Neural crest cell (in vitro differentiated cells): ENCODE results near the gene CCL21. TPM values are rescaled to one million over a fixed set of nuclear protein-coding genes. Genes with fewer than 3 reads are reported as not detected.

Experiments used
- DNase-seq: peaks from one replicate; pipeline ENCODE4 v3.0.0; 2021; ENCODE audit warnings: low read depth, mixed read lengths, low spot score
- H3K27ac Mint-ChIP-seq: one replicate; pipeline ENCODE4 v1.8.0; 2021; ENCODE audit warnings: mild to moderate bottlenecking, mixed read lengths; ENCODE audit not compliant: unreplicated experiment
- H3K27me3 Mint-ChIP-seq: 2 replicates; pipeline ENCODE4 v1.8.0; 2021; ENCODE audit warnings: low read depth, mild to moderate bottlenecking, mixed read lengths
- H3K36me3 Mint-ChIP-seq: 2 replicates; pipeline ENCODE4 v1.8.0; 2021; ENCODE audit warnings: low read depth, mild to moderate bottlenecking, mixed read lengths
- H3K4me1 Mint-ChIP-seq: 2 replicates; pipeline ENCODE4 v1.8.0; 2021; ENCODE audit warnings: mixed read lengths
- H3K4me3 Mint-ChIP-seq: one replicate; pipeline ENCODE4 v1.8.0; 2021; ENCODE audit warnings: mild to moderate bottlenecking, mixed read lengths
- H3K9me3 Mint-ChIP-seq: 2 replicates; pipeline ENCODE4 v1.8.0; 2021; ENCODE audit warnings: mixed read lengths
- CTCF ChIP-seq: fragments of 200-600 bp; sonication (generic); conservative IDR thresholded peaks from 2 replicates; pipeline ENCODE4 v1.5.0; 2021; ENCODE audit warnings: antibody characterized with exemption, mild to moderate bottlenecking
- total RNA-seq: library from RNA; stranded (reverse); gene quantifications from 2 replicates; pipeline ENCODE4 v1.2.1, GENCODE V29; 2021

CCL21 gene
- total RNA-seq, 1 donor from 2014 or later, result not detected

GRCh38 chr9:34675048-34675714 lies 34.8 kb downstream of the CCL21 start:
- Mint-ChIP-seq H3K27ac (no peak overlapping the region), H3K4me3 (no peak overlapping the region), H3K27me3 (no peaks in the 10 kb centered on the region)

GRCh38 chr9:34674440-34674839 lies 35.5 kb downstream of the CCL21 start:
- H3K27me3 Mint-ChIP-seq, result no peaks in the 10 kb centered on the region
- no peak for TF ChIP-seq CTCF
- no peak for DNase-seq
- peaks cover 5% of the 10 kb centered on the region for H3K36me3 Mint-ChIP-seq
- H3K4me1 Mint-ChIP-seq, result peaks cover 9% of the 10 kb centered on the region
- no peak overlapping the region for H3K4me3 Mint-ChIP-seq
- H3K9me3 Mint-ChIP-seq, result peaks cover 4% of the 10 kb centered on the region
- H3K27ac Mint-ChIP-seq, result no peak overlapping the region

More at GRCh38 chr9:34675048-34675714, 34.8 kb downstream of the CCL21 start:
- H3K4me1 Mint-ChIP-seq, result peaks cover 9% of the 10 kb centered on the region
- TF ChIP-seq CTCF, result peak; percentile 71
- DNase-seq, result peak; percentile 80
- no peaks in the 10 kb centered on the region for H3K9me3 Mint-ChIP-seq
- H3K36me3 Mint-ChIP-seq, result no peaks in the 10 kb centered on the region

- no peak for DNase-seq
- no peak for TF ChIP-seq CTCF
- Mint-ChIP-seq H3K27me3 (no peaks in the 10 kb centered on the region), H3K4me3 (no peak overlapping the region), H3K27ac (no peak overlapping the region), H3K36me3 (peaks cover 20% of the 10 kb centered on the region), H3K4me1 (peaks cover 9% of the 10 kb centered on the region), H3K9me3 (peaks cover 8% of the 10 kb centered on the region)
Measured at GRCh38 chr9:34671307-34671706, 38.6 kb downstream of the CCL21 start.

- H3K9me3 Mint-ChIP-seq, result peaks cover 8% of the 10 kb centered on the region
- H3K36me3 Mint-ChIP-seq, result peaks cover 23% of the 10 kb centered on the region
- no peaks in the 10 kb centered on the region for H3K27me3 Mint-ChIP-seq
- no peak for DNase-seq
- no peak for TF ChIP-seq CTCF
- H3K4me1 Mint-ChIP-seq, result peaks cover 11% of the 10 kb centered on the region
- no peak overlapping the region for H3K4me3 Mint-ChIP-seq
- H3K27ac Mint-ChIP-seq, result no peak overlapping the region
Measured at GRCh38 chr9:34669809-34670562, 40.0 kb downstream of the CCL21 start.

GRCh38 chr9:34665381-34666250 lies 44.3 kb downstream of the CCL21 start:
- Mint-ChIP-seq H3K27ac (peak overlapping the region; percentile 98), H3K27me3 (no peaks in the 10 kb centered on the region), H3K9me3 (peaks cover 8% of the 10 kb centered on the region), H3K36me3 (peaks cover 23% of the 10 kb centered on the region), H3K4me3 (peak overlapping the region; percentile 96), H3K4me1 (peaks cover 14% of the 10 kb centered on the region)
- TF ChIP-seq CTCF, result no peak
- peak; percentile 82 for DNase-seq
